H1 (cell line): ENCODE measurements around the gene RARRES2. TPM values are rescaled to one million over a fixed set of nuclear protein-coding genes. Genes with fewer than 3 reads are reported as not detected.

Experiments
- CTCF ChIA-PET: fragments of 300-600 bp; sonication (Branson Sonifier 250); formaldehyde crosslinking; loops from one replicate; lab custom pipeline; 2021; ENCODE audit not compliant: partially characterized antibody; lab: Charles Lee
- POLR2A ChIA-PET: fragments of 300-600 bp; sonication (Branson Sonifier 250); formaldehyde crosslinking; loops from one replicate; lab custom pipeline; 2021; ENCODE audit warnings: inconsistent platforms; ENCODE audit not compliant: partially characterized antibody; lab: Charles Lee
- DNase-seq, 2 experiments: peaks; one replicate each; pipeline versions ENCODE4 v3.0.0 to v3.0.0-alpha.2; 2010 to 2022; ENCODE audit warnings: low spot score in 2 of 2, low read depth in 1 of 2, mixed read lengths in 1 of 2
- FAIRE-seq: peaks from 2 replicates; lab custom pipeline; 2011; peaks lifted over from hg19 to GRCh38; lab: Jason Lieb, UNC
- H2AFZ ChIP-seq: 2 replicates; pipeline ENCODE4 v1.8.1; 2012; ENCODE audit warnings: low read length, inconsistent platforms
- H2AK5ac ChIP-seq: 2 replicates; pipeline ENCODE4 v1.6.1; 2013; ENCODE audit warnings: low read depth, low read length
- H2BK120ac ChIP-seq: replicated peaks from 2 replicates; pipeline ENCODE3; 2013; ENCODE audit warnings: low read depth, low read length, inconsistent platforms
- H2BK12ac ChIP-seq: 2 replicates; pipeline ENCODE4 v1.6.1; 2013; ENCODE audit warnings: low read depth, low read length
- H2BK15ac ChIP-seq: 2 replicates; pipeline ENCODE4 v1.6.1; 2013; ENCODE audit warnings: low read length
- H2BK20ac ChIP-seq: 2 replicates; pipeline ENCODE4 v1.6.1; 2013; ENCODE audit warnings: low read length
- H2BK5ac ChIP-seq: 2 replicates; pipeline ENCODE4 v1.6.1; 2013; ENCODE audit warnings: low read depth, low read length
- H3K14ac ChIP-seq: 2 replicates; pipeline ENCODE4 v1.6.1; 2013; ENCODE audit warnings: inconsistent platforms; ENCODE audit not compliant: insufficient read length
- H3K18ac ChIP-seq: 2 replicates; pipeline ENCODE4 v1.6.1; 2013; ENCODE audit warnings: low read length; ENCODE audit errors: extremely low read depth
- H3K23ac ChIP-seq: 2 replicates; pipeline ENCODE4 v1.6.1; 2013; ENCODE audit warnings: inconsistent platforms; ENCODE audit not compliant: insufficient read length
- H3K23me2 ChIP-seq: 2 replicates; pipeline ENCODE4 v1.6.1; 2013; ENCODE audit warnings: low read depth, low read length
- H3K27ac ChIP-seq: 2 replicates; pipeline ENCODE4 v1.6.1; 2011; ENCODE audit warnings: low read depth, low read length, inconsistent platforms
- H3K27me3 ChIP-seq, 4 experiments: replicated peaks in 1 of 4; 1 replicate in 1 of 4; 2 replicates in 3 of 4; pipeline versions ENCODE4 v1.6.1 to v1.8.1; 2011 to 2013; ENCODE audit warnings: low read length in 3 of 4, mild to moderate bottlenecking in 3 of 4, inconsistent platforms in 2 of 4, mixed read lengths in 2 of 4, moderate library complexity in 1 of 4; ENCODE audit not compliant: control insufficient read depth in 3 of 4, insufficient read depth in 3 of 4; ENCODE audit errors: extremely low read depth in 1 of 4
- H3K36me3 ChIP-seq, 4 experiments: 2 replicates each; pipeline versions ENCODE4 v1.6.1 to v1.8.1; 2011 to 2013; ENCODE audit warnings: mild to moderate bottlenecking in 4 of 4, low read length in 3 of 4, moderate library complexity in 2 of 4, control low read depth in 1 of 4, inconsistent platforms in 1 of 4; ENCODE audit not compliant: insufficient read depth in 4 of 4, control insufficient read depth in 2 of 4
- H3K4ac ChIP-seq: replicated peaks from 2 replicates; pipeline ENCODE3; 2013; ENCODE audit warnings: low read length, low read depth, mixed read lengths, inconsistent platforms; ENCODE audit not compliant: insufficient read length
- H3K4me1 ChIP-seq, 4 experiments: replicated peaks in 1 of 4; 1 replicate in 1 of 4; 2 replicates in 3 of 4; pipeline versions ENCODE4 v1.6.1 to v1.8.1; 2011 to 2013; ENCODE audit warnings: low read length in 3 of 4, inconsistent platforms in 2 of 4, mixed read lengths in 1 of 4; ENCODE audit not compliant: insufficient read depth in 4 of 4, control insufficient read depth in 3 of 4
- H3K4me2 ChIP-seq, 2 experiments: 2 replicates each; pipeline versions ENCODE4 v1.6.1 to v1.8.1; 2011 to 2013; ENCODE audit warnings: low read depth in 2 of 2, low read length in 2 of 2, control low read depth in 1 of 2, inconsistent platforms in 1 of 2, mild to moderate bottlenecking in 1 of 2; ENCODE audit not compliant: insufficient read depth in 1 of 2
- H3K4me3 ChIP-seq, 4 experiments: fragments of 200-600, 300-600 bp in 1 of 4; sonication (generic), shearing (Covaris generic), sonication (Bioruptor Twin) in 1 of 4; 2 replicates each; pipeline versions ENCODE4 v1.5.1 to v1.8.1; 2011 to 2016; ENCODE audit warnings: low read length in 4 of 4, low read depth in 3 of 4, control low read depth in 2 of 4, inconsistent platforms in 2 of 4, mild to moderate bottlenecking in 2 of 4, mixed read lengths in 1 of 4, moderate library complexity in 1 of 4; ENCODE audit not compliant: insufficient read depth in 2 of 4; ENCODE audit errors: extremely low read depth in 1 of 4
- H3K56ac ChIP-seq: replicated peaks from 2 replicates; pipeline ENCODE3; 2013; ENCODE audit warnings: low read depth, mild to moderate bottlenecking, mixed read lengths, low read length, inconsistent platforms; ENCODE audit not compliant: insufficient read length
- H3K79me1 ChIP-seq: 2 replicates; pipeline ENCODE4 v1.6.1; 2013; ENCODE audit warnings: low read depth, low read length, control low read depth
- H3K79me2 ChIP-seq, 2 experiments: 2 replicates each; pipeline versions ENCODE4 v1.6.1 to v1.8.1; 2012 to 2013; ENCODE audit warnings: low read length in 2 of 2, mild to moderate bottlenecking in 2 of 2, inconsistent platforms in 1 of 2; ENCODE audit not compliant: insufficient read depth in 2 of 2, control insufficient read depth in 1 of 2
- H3K9ac ChIP-seq, 4 experiments: replicated peaks in 1 of 4; 1 replicate in 1 of 4; 2 replicates in 3 of 4; pipeline versions ENCODE4 v1.6.1 to v1.8.1; 2011 to 2013; ENCODE audit warnings: low read depth in 3 of 4, low read length in 3 of 4, control low read depth in 2 of 4, mild to moderate bottlenecking in 2 of 4, moderate library complexity in 2 of 4, inconsistent platforms in 1 of 4; ENCODE audit errors: extremely low read depth in 1 of 4
- H3K9me3 ChIP-seq, 2 experiments: 2 replicates each; pipeline versions ENCODE4 v1.6.1 to v1.8.1; 2012 to 2013; ENCODE audit warnings: mild to moderate bottlenecking in 2 of 2, moderate library complexity in 2 of 2, control low read depth in 1 of 2, inconsistent platforms in 1 of 2, low read depth in 1 of 2, low read length in 1 of 2, mixed read lengths in 1 of 2; ENCODE audit not compliant: insufficient read depth in 2 of 2
- H4K20me1 ChIP-seq, 2 experiments: replicated peaks in 1 of 2; 2 replicates each; pipeline versions ENCODE3 to v1.8.1; 2011 to 2013; ENCODE audit warnings: inconsistent platforms in 2 of 2, low read length in 2 of 2, mild to moderate bottlenecking in 1 of 2; ENCODE audit not compliant: insufficient read depth in 2 of 2, control insufficient read depth in 1 of 2
- H4K5ac ChIP-seq: 2 replicates; pipeline ENCODE4 v1.6.1; 2013; ENCODE audit warnings: low read length, low read depth, mixed read lengths, inconsistent platforms; ENCODE audit not compliant: insufficient read length
- H4K8ac ChIP-seq: 2 replicates; pipeline ENCODE4 v1.8.0; 2013; ENCODE audit warnings: mild to moderate bottlenecking, moderate library complexity, low read length, inconsistent platforms; ENCODE audit not compliant: insufficient read depth; ENCODE audit errors: extremely low read depth
- H4K91ac ChIP-seq: replicated peaks from 2 replicates; pipeline ENCODE3; 2013; ENCODE audit warnings: low read length, mixed read lengths, inconsistent platforms; ENCODE audit not compliant: insufficient read length
- ASH2L ChIP-seq: fragments of 200-600, 300-600 bp; sonication (generic); IDR thresholded peaks from one replicate; pipeline ENCODE4 v1.7.1; 2017; ENCODE audit warnings: low read length
- BCL11A ChIP-seq, 2 experiments: IDR thresholded peaks; one replicate each; pipeline ENCODE4 v1.6.1; 2011; ENCODE audit warnings: low read depth in 2 of 2, low read length in 2 of 2, mild to moderate bottlenecking in 2 of 2
- CEBPB ChIP-seq: IDR thresholded peaks from 2 replicates; pipeline ENCODE4 v1.6.1; 2012; ENCODE audit warnings: low read depth, low read length
- CREB1 ChIP-seq: IDR thresholded peaks from 2 replicates; pipeline ENCODE4 v1.6.1; 2012; ENCODE audit warnings: inconsistent platforms
- EZH2 ChIP-seq: fragments of 200-600 bp; sonication (generic); IDR thresholded peaks from 2 replicates; pipeline ENCODE4 v1.7.1; 2012; ENCODE audit warnings: low read depth, mild to moderate bottlenecking, moderate library complexity, low read length, inconsistent platforms; ENCODE audit not compliant: severe bottlenecking
- JUND ChIP-seq: IDR thresholded peaks from 2 replicates; pipeline ENCODE4 v1.6.1; 2011; ENCODE audit warnings: mild to moderate bottlenecking, improper control_type of control experiment, low read length
- MAFK ChIP-seq: IDR thresholded peaks from 2 replicates; pipeline ENCODE4 v1.6.1; 2012; ENCODE audit warnings: low read depth, mild to moderate bottlenecking, improper control_type of control experiment, low read length
- NRF1 ChIP-seq: IDR thresholded peaks from 2 replicates; pipeline ENCODE4 v1.6.1; 2011; ENCODE audit warnings: mild to moderate bottlenecking, low read depth, low read length, improper control_type of control experiment
- RAD21 ChIP-seq, 2 experiments: IDR thresholded peaks in 1 of 2; conservative IDR thresholded peaks in 1 of 2; 2 replicates each; pipeline ENCODE4 v1.6.1; 2011; ENCODE audit warnings: low read depth in 2 of 2, low read length in 2 of 2, improper control_type of control experiment in 1 of 2, inconsistent platforms in 1 of 2, mild to moderate bottlenecking in 1 of 2, moderate library complexity in 1 of 2
- RFX5 ChIP-seq: IDR thresholded peaks from 2 replicates; pipeline ENCODE4 v1.6.1; 2011; ENCODE audit warnings: low read depth, low read length, improper control_type of control experiment, borderline replicate concordance
- SIN3A ChIP-seq, 2 experiments: IDR thresholded peaks in 1 of 2; conservative IDR thresholded peaks in 1 of 2; 2 replicates each; pipeline ENCODE4 v1.6.1; 2011 to 2012; ENCODE audit warnings: low read length in 2 of 2, improper control_type of control experiment in 1 of 2, low read depth in 1 of 2, mild to moderate bottlenecking in 1 of 2
- SIX5 ChIP-seq: IDR thresholded peaks from 2 replicates; pipeline ENCODE4 v1.6.1; 2011; ENCODE audit warnings: mild to moderate bottlenecking, low read depth, low read length
- SUZ12 ChIP-seq: fragments of 200-600 bp; sonication (generic); IDR thresholded peaks from 2 replicates; pipeline ENCODE4 v1.6.1; 2012; ENCODE audit warnings: mild to moderate bottlenecking, inconsistent platforms, low read length, moderate library complexity, mixed read lengths
- YY1 ChIP-seq: IDR thresholded peaks from 2 replicates; pipeline ENCODE4 v1.6.1; 2011; ENCODE audit warnings: low read depth, mild to moderate bottlenecking, low read length
- WGBS, 2 experiments: shearing (Covaris generic) in 1 of 2; methylation state at CpG; one replicate each; pipeline versions ENCODE4 v1.1.6 to v1.1.7; 2013 to 2015; ENCODE audit warnings: low lambda C conversion rate in 2 of 2, mixed read lengths in 2 of 2, inconsistent platforms in 1 of 2, low coverage in 1 of 2, missing lambda C conversion rate in 1 of 2; ENCODE audit not compliant: insufficient replicate concordance in 2 of 2, insufficient coverage in 1 of 2, insufficient read length in 1 of 2; ENCODE audit errors: extremely low coverage in 1 of 2, missing lambda C conversion rate in 1 of 2; 5-methylcytosine and 5-hydroxymethylcytosine counted together
- polyA plus RNA-seq, 7 experiments: library from polyadenylated mRNA; depleted of rRNA in 3 of 7; stranded (reverse) in 5 of 7; unstranded in 2 of 7; fragments of >200 nt in 5 of 7; fragments of 200-250 nt in 2 of 7; gene quantifications; 1 replicate in 5 of 7; 2 replicates in 1 of 7; 4 replicates in 1 of 7; pipeline versions ENCODE4 v1.2.1 to v1.2.3, GENCODE V29; 2011 to 2013; ENCODE audit warnings: missing spikeins in 2 of 7, mixed read lengths in 2 of 7
- total RNA-seq: library from RNA; stranded (reverse); fragmentation: NEBNext Ultra II Directional; extraction: Animal tissue kit (Norgen Biotek cat#: 25700); gene quantifications from 2 replicates; pipeline ENCODE4 v1.2.1, GENCODE V29; 2021

The RARRES2 gene
- total and polyA plus RNA-seq, 2 of the 8 experiments (the other 6 are each of a cell fraction or from before 2014, with no cell fraction given), result 254 to 441 TPM

- Histone ChIP-seq H4K8ac (no peak overlapping the region), H2BK15ac (peak overlapping the region; percentile 14; the same call in 1 of the 2 replicates), H3K9me3 (no peaks in the 10 kb centered on the region), H2AK5ac (no peak overlapping the region), H3K79me1 (peaks cover 15% of the 10 kb centered on the region), H3K4me2 (peak overlapping the region; percentile 94), H2BK120ac (no peak overlapping the region), H2BK20ac (no peak overlapping the region), H3K4me3 (peak overlapping the region; percentile 88 to 96 (median 90); a peak in 7 of 8 replicates), H3K23ac (no peak overlapping the region), H2AFZ (no peak overlapping the region), H3K4ac (no peak overlapping the region), H3K27ac (no peak overlapping the region), H3K36me3 (peaks cover 0 to 10% (median 0%) of the 10 kb centered on the region in 4 experiments; a peak in 2 of 8 replicates), H3K79me2 (peaks cover 0 to 52% of the 10 kb centered on the region in 2 experiments), H3K27me3 (no peaks in the 10 kb centered on the region), H4K20me1 (no peaks in the 10 kb centered on the region), H3K56ac (no peak overlapping the region), H3K18ac (peak overlapping the region; percentile 41; the same call in 1 of the 2 replicates), H3K9ac (no peak overlapping the region; a peak in 1 of 7 replicates), H4K5ac (peak overlapping the region; percentile 10), H3K23me2 (peaks cover 11% of the 10 kb centered on the region), H2BK5ac (peak overlapping the region; percentile 93; the same call in 1 of the 2 replicates), H2BK12ac (0 out of 2 replicates have a peak overlapping the region, but pooled peaks have one; percentile 86), H3K14ac (no peak overlapping the region), H4K91ac (no peak overlapping the region), H3K4me1 (peaks cover 27 to 58% (median 39%) of the 10 kb centered on the region in 4 experiments)
- ChIA-PET CTCF (interaction anchor here (0.6 to 1.5 kb wide), 7 partner anchors 11 to 101 kb away, joined by 3 to 4 read pairs (median 4); a partner anchor contains a TSS), POLR2A (interaction anchor here (0.8 to 1.9 kb wide), 11 partner anchors 9 to 45 kb away, joined by 3 to 30 read pairs (median 4); partner anchors contain the start of gene REPIN1)
- DNase-seq (no peak), FAIRE-seq (no peak)
- 77% methylated on average over 11 of the region's 11 CpGs; no CpG with 5 or more reads in 1 of the 2 experiments for WGBS, 2 experiments
- TF ChIP-seq CREB1, result no peak
- no peak for TF ChIP-seq CEBPB
- no peak for TF ChIP-seq RFX5
- TF ChIP-seq SIX5, result no peak
- no peak for TF ChIP-seq SUZ12
- no peak for TF ChIP-seq JUND
- TF ChIP-seq YY1, result no peak
- no peak for TF ChIP-seq BCL11A (IDR thresholded peaks at IDR 0.05; ENCODE audit: low read depth in 2 of 2, low read length in 2 of 2)
- no peak for TF ChIP-seq EZH2
- TF ChIP-seq NRF1, result no peak
- no peak for TF ChIP-seq MAFK
- TF ChIP-seq ASH2L, result no peak
- TF ChIP-seq SIN3A (conservative IDR thresholded peaks at IDR 0.05 in 1 of 2, IDR thresholded peaks at IDR 0.05 in 1 of 2; ENCODE audit: low read depth in 1 of 2, low read length in 2 of 2), result no peak
- TF ChIP-seq RAD21 (IDR thresholded peaks at IDR 0.05 in 1 of 2, conservative IDR thresholded peaks at IDR 0.05 in 1 of 2; ENCODE audit: low read depth in 2 of 2, low read length in 2 of 2), result no peak
Measured at GRCh38 chr7:150380463-150380862, 39.0 kb upstream of the RARRES2 start.
